GM12878 (cell line): ENCODE data around the gene MTMR10. TPM values are rescaled to one million over a fixed set of nuclear protein-coding genes. Genes with fewer than 3 reads are reported as not detected.

ENCODE experiments used
- BACH1 ChIP-seq: fragments of 450-650 bp; IDR thresholded peaks from 2 replicates; pipeline ENCODE4 v1.6.1; 2017; ENCODE audit warnings: mild to moderate bottlenecking, borderline replicate concordance
- CHD1 ChIP-seq: IDR thresholded peaks from 2 replicates; pipeline ENCODE4 v1.6.1; 2012; ENCODE audit warnings: low read depth, low read length, improper control_type of control experiment
- CREM ChIP-seq: IDR thresholded peaks from 2 replicates; pipeline ENCODE4 v1.6.1; 2014; ENCODE audit warnings: antibody characterized with exemption, low read depth
- ELK1 ChIP-seq: IDR thresholded peaks from 2 replicates; pipeline ENCODE4 v1.6.1; 2012; ENCODE audit warnings: low read depth, low read length, improper control_type of control experiment
- EP300 ChIP-seq, 2 experiments: fragments of 150-350 bp in 1 of 2; IDR thresholded peaks; 2 replicates each; pipeline ENCODE4 v1.6.1; 2011 to 2012; ENCODE audit warnings: low read depth in 2 of 2, low read length in 2 of 2, borderline replicate concordance in 1 of 2, improper control_type of control experiment in 1 of 2, inconsistent platforms in 1 of 2; ENCODE audit not compliant: control insufficient read depth in 1 of 2
- FOXM1 ChIP-seq: IDR thresholded peaks from 2 replicates; pipeline ENCODE4 v1.6.1; 2012; ENCODE audit warnings: low read depth, mild to moderate bottlenecking, inconsistent platforms, low read length, moderate library complexity
- HCFC1 ChIP-seq: fragments of 150-350 bp; IDR thresholded peaks from 2 replicates; pipeline ENCODE4 v1.6.1; 2014; ENCODE audit warnings: low read length
- HDAC2 ChIP-seq: fragments of 200-600 bp; sonication (generic); IDR thresholded peaks from 2 replicates; pipeline ENCODE4 v1.6.1; 2017
- IKZF1 ChIP-seq: fragments of 450-650 bp; conservative IDR thresholded peaks from 2 replicates; pipeline ENCODE4 v1.6.1; 2017; ENCODE audit warnings: antibody characterized with exemption, mild to moderate bottlenecking
- IKZF2 ChIP-seq, 2 experiments: fragments of 450-650 bp; IDR thresholded peaks; 2 replicates each; pipeline ENCODE4 v1.6.1; 2017; ENCODE audit warnings: mild to moderate bottlenecking in 2 of 2, moderate library complexity in 2 of 2
- IRF3 ChIP-seq: fragments of 450-650 bp; IDR thresholded peaks from 2 replicates; pipeline ENCODE4 v1.6.1; 2014; ENCODE audit warnings: mild to moderate bottlenecking
- JUND ChIP-seq: IDR thresholded peaks from 2 replicates; pipeline ENCODE4 v1.6.1; 2012; ENCODE audit warnings: low read depth, mild to moderate bottlenecking, low read length, improper control_type of control experiment, moderate library complexity
- KDM1A ChIP-seq: fragments of 200-600 bp; sonication (generic); IDR thresholded peaks from 2 replicates; pipeline ENCODE4 v1.6.1; 2016; ENCODE audit warnings: borderline replicate concordance
- NFYA ChIP-seq: IDR thresholded peaks from 2 replicates; pipeline ENCODE4 v1.6.1; 2011; ENCODE audit warnings: low read depth, mild to moderate bottlenecking, low read length, improper control_type of control experiment, borderline replicate concordance
- NKRF ChIP-seq: fragments of 450-650 bp; conservative IDR thresholded peaks from 2 replicates; pipeline ENCODE4 v1.6.1; 2017; ENCODE audit warnings: mild to moderate bottlenecking, moderate library complexity
- PAX8 ChIP-seq: fragments of 450-650 bp; IDR thresholded peaks from 2 replicates; pipeline ENCODE4 v1.6.1; 2017; ENCODE audit warnings: mild to moderate bottlenecking, moderate library complexity
- POU2F2 ChIP-seq: IDR thresholded peaks from 3 replicates; pipeline ENCODE4 v1.6.1; 2011; ENCODE audit warnings: low read depth, mild to moderate bottlenecking, low read length, borderline replicate concordance
- TCF3 ChIP-seq: IDR thresholded peaks from 2 replicates; pipeline ENCODE4 v1.6.1; 2012; ENCODE audit warnings: low read depth, mild to moderate bottlenecking, low read length, borderline replicate concordance; ENCODE audit not compliant: insufficient read depth
- YBX1 ChIP-seq: fragments of 450-650 bp; IDR thresholded peaks from 2 replicates; pipeline ENCODE4 v1.6.1; 2016; ENCODE audit warnings: antibody characterized with exemption
- ZNF592 ChIP-seq: fragments of 450-650 bp; IDR thresholded peaks from 2 replicates; pipeline ENCODE4 v1.6.1; 2017; ENCODE audit warnings: mild to moderate bottlenecking, moderate library complexity
- ZNF622 ChIP-seq: fragments of 450-650 bp; IDR thresholded peaks from 2 replicates; pipeline ENCODE4 v1.6.1; 2017; ENCODE audit warnings: mild to moderate bottlenecking, inconsistent platforms
- polyA plus RNA-seq, 11 experiments: library from polyadenylated mRNA; depleted of rRNA in 4 of 11; unstranded in 6 of 11; stranded (reverse) in 5 of 11; fragments of >200 nt; fragmentation: Nextera tagmentation in 4 of 11; fragmentation: Illumina TruSeq in 1 of 11; extraction: Ambion mirVana in 4 of 11; extraction: Trizol in 1 of 11; gene quantifications; 1 replicate in 1 of 11; 2 replicates in 10 of 11; pipeline versions ENCODE4 v1.2.1 to v1.2.3, GENCODE V29; 2011 to 2016; ENCODE audit warnings: inconsistent platforms in 2 of 11, missing spikeins in 2 of 11, low read depth in 1 of 11
- total RNA-seq, 4 experiments: library from RNA; depleted of rRNA in 3 of 4; stranded (reverse); fragments of >200 nt in 3 of 4; fragmentation: Illumina TruSeq in 1 of 4; extraction: Trizol in 1 of 4; gene quantifications; 2 replicates each; pipeline versions ENCODE4 v1.2.1 to v1.2.3, GENCODE V29; 2013 to 2021

The MTMR10 gene
- total and polyA plus RNA-seq, 10 of the 15 experiments (the other 5 are each of a cell fraction or from before 2014, with no cell fraction given): 1.9 to 13.6 (median 8.9) TPM

- TF ChIP-seq IRF3: no peak
- TF ChIP-seq KDM1A: no peak
- no peak for TF ChIP-seq TCF3
- TF ChIP-seq ZNF592: no peak
- no peak for TF ChIP-seq CHD1
- no peak for TF ChIP-seq HCFC1
- TF ChIP-seq BACH1: no peak
- no peak for TF ChIP-seq HDAC2
- TF ChIP-seq EP300 (IDR thresholded peaks at IDR 0.05; ENCODE audit: borderline replicate concordance in 1 of 2, control insufficient read depth in 1 of 2, low read depth in 2 of 2, low read length in 2 of 2): peak; percentile 74 to 92; a peak in 3 of 4 replicates
- no peak for TF ChIP-seq ELK1
- peak; percentile 82; the same call in 2 of the 3 replicates for TF ChIP-seq POU2F2
- TF ChIP-seq NFYA: no peak
- peak; percentile 85 to 86 for TF ChIP-seq IKZF2 (IDR thresholded peaks at IDR 0.05)
- no peak for TF ChIP-seq YBX1
- no peak for TF ChIP-seq PAX8
- no peak for TF ChIP-seq JUND
- TF ChIP-seq FOXM1: peak; percentile 96
- no peak for TF ChIP-seq ZNF622
- TF ChIP-seq NKRF: no peak
- peak; percentile 66 for TF ChIP-seq IKZF1
- peak; percentile 90 for TF ChIP-seq CREM
These were observed 12.8 kb upstream of the MTMR10 start (continued) for GRCh38 chr15:31004220-31004733.
